T-helper 2 cell treated with Interferon-gamma antibody and Interleukin-4, amounts not matched to agents 5 μg/mL and 100 μg/mL, for 36 hours (primary cell): ENCODE measurements around the gene KIT.

Experiments
- DNase-seq: peaks from one replicate; pipeline ENCODE4 v3.0.0; 2021; ENCODE audit warnings: low spot score
- H3K27ac Mint-ChIP-seq: one replicate; pipeline ENCODE4 v1.8.0; 2021; ENCODE audit warnings: mild to moderate bottlenecking, mixed read lengths
- H3K27me3 Mint-ChIP-seq: one replicate; pipeline ENCODE4 v1.8.0; 2021; ENCODE audit warnings: low read depth, mixed read lengths
- H3K36me3 Mint-ChIP-seq: one replicate; pipeline ENCODE4 v1.8.0; 2021; ENCODE audit warnings: low read depth, mixed read lengths
- H3K4me1 Mint-ChIP-seq: one replicate; pipeline ENCODE4 v1.8.0; 2021; ENCODE audit warnings: low read depth, mixed read lengths
- H3K4me3 Mint-ChIP-seq: one replicate; pipeline ENCODE4 v1.8.0; 2022; ENCODE audit warnings: mild to moderate bottlenecking, moderate library complexity, mixed read lengths
- H3K9me3 Mint-ChIP-seq: one replicate; pipeline ENCODE4 v1.8.0; 2021; ENCODE audit warnings: mixed read lengths

The KIT gene

GRCh38 chr4:54773022-54773421, 115.3 kb downstream of the KIT start:
- H3K27ac Mint-ChIP-seq = no peak overlapping the region
- H3K9me3 Mint-ChIP-seq = no peaks in the 10 kb centered on the region
- H3K4me1 Mint-ChIP-seq = no peaks in the 10 kb centered on the region
- DNase-seq = no peak
- no peaks in the 10 kb centered on the region for H3K36me3 Mint-ChIP-seq
- no peak overlapping the region for H3K4me3 Mint-ChIP-seq
- no peaks in the 10 kb centered on the region for H3K27me3 Mint-ChIP-seq

GRCh38 chr4:54779036-54779435, 121.3 kb downstream of the KIT start:
- H3K27ac Mint-ChIP-seq = no peak overlapping the region
- no peaks in the 10 kb centered on the region for H3K27me3 Mint-ChIP-seq
- H3K4me3 Mint-ChIP-seq = no peak overlapping the region

GRCh38 chr4:54779476-54780148, 121.9 kb downstream of the KIT start:
- no peak for DNase-seq
- Mint-ChIP-seq H3K27me3 (no peaks in the 10 kb centered on the region), H3K9me3 (no peaks in the 10 kb centered on the region), H3K27ac (no peak overlapping the region), H3K4me3 (no peak overlapping the region), H3K4me1 (no peaks in the 10 kb centered on the region), H3K36me3 (no peaks in the 10 kb centered on the region)

More at GRCh38 chr4:54779036-54779435, 121.3 kb downstream of the KIT start:
- Mint-ChIP-seq H3K4me1 (no peaks in the 10 kb centered on the region), H3K9me3 (no peaks in the 10 kb centered on the region), H3K36me3 (no peaks in the 10 kb centered on the region)
- DNase-seq = no peak

- Mint-ChIP-seq H3K36me3 (no peaks in the 10 kb centered on the region), H3K4me1 (no peaks in the 10 kb centered on the region), H3K9me3 (no peaks in the 10 kb centered on the region), H3K27ac (no peak overlapping the region), H3K27me3 (no peaks in the 10 kb centered on the region), H3K4me3 (no peak overlapping the region)
- no peak for DNase-seq
Observed at GRCh38 chr4:54780149-54780495, 122.4 kb downstream of the KIT start.

GRCh38 chr4:54781756-54782155, 124.0 kb downstream of the KIT start:
- no peak for DNase-seq
- Mint-ChIP-seq H3K36me3 (no peaks in the 10 kb centered on the region), H3K9me3 (no peaks in the 10 kb centered on the region), H3K27me3 (no peaks in the 10 kb centered on the region), H3K4me3 (no peak overlapping the region), H3K4me1 (no peaks in the 10 kb centered on the region), H3K27ac (no peak overlapping the region)

- H3K4me3 Mint-ChIP-seq = no peak overlapping the region
- H3K27me3 Mint-ChIP-seq = no peaks in the 10 kb centered on the region
- H3K9me3 Mint-ChIP-seq = no peaks in the 10 kb centered on the region
- no peak for DNase-seq
- no peaks in the 10 kb centered on the region for H3K36me3 Mint-ChIP-seq
- no peaks in the 10 kb centered on the region for H3K4me1 Mint-ChIP-seq
- no peak overlapping the region for H3K27ac Mint-ChIP-seq
Observed at GRCh38 chr4:54783402-54784110, 125.8 kb downstream of the KIT start.

- Mint-ChIP-seq H3K4me3 (no peak overlapping the region), H3K27me3 (no peaks in the 10 kb centered on the region), H3K4me1 (no peaks in the 10 kb centered on the region), H3K9me3 (no peaks in the 10 kb centered on the region), H3K36me3 (no peaks in the 10 kb centered on the region), H3K27ac (no peak overlapping the region)
- no peak for DNase-seq
Observed at GRCh38 chr4:54784161-54784671, 126.5 kb downstream of the KIT start.
